ENCODE data around the gene MPL. TPM values are rescaled to one million over a fixed set of nuclear protein-coding genes. Genes with fewer than 3 reads are reported as not detected.
A peak's percentile ranks its signal among the peaks of the same experiment; 100 is the strongest.

Gene MPL
- total RNA-seq, 1 donor = not detected

DNA sequence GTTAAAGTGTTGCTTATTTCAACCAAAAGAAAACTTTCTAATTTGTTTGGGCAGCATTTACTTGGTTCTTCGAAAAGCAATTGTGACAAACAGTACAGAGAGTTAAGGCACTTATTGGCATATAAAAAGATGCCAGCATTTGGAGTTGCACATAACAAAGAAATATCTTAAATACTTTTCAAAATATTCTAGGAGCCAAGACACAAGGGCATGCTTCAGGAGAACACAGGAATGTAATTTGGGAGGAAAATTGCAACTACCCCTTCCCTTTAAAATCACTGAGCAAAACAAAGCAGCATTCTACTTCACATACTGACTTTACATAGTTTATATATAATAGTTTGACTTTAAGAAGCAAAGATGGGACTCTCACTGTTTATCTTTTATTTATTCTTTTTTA is 41.4 kb upstream of the MPL start:
- Histone ChIP-seq H4K20me1 (ENCODE audit: insufficient read depth, low read length) (no peaks in the 10 kb centered on the region), H3K4me2 (ENCODE audit: insufficient read depth, low read length) (no peak overlapping the region), H3K9me3 (ENCODE audit: low read depth, low read length) (no peaks in the 10 kb centered on the region), H3K79me2 (ENCODE audit: insufficient read depth, low read length) (no peaks in the 10 kb centered on the region), H3K4me3 (ENCODE audit: insufficient read depth, low read length) (no peak overlapping the region), H3K27ac (ENCODE audit: low read depth, low read length) (no peak overlapping the region), H3K4me1 (ENCODE audit: insufficient read depth, low read length) (peaks cover 22% of the 10 kb centered on the region), H2AFZ (ENCODE audit: low read length) (no peak overlapping the region), H3K27me3 (ENCODE audit: insufficient read depth, low read length) (no peaks in the 10 kb centered on the region), H3K36me3 (ENCODE audit: insufficient read depth, low read length) (no peaks in the 10 kb centered on the region)
- no peak for DNase-seq (ENCODE audit: insufficient read length, low spot score, missing footprints)
- TF ChIP-seq CTCF (IDR thresholded peaks at IDR 0.05; ENCODE audit: extremely low read depth, low read depth, low read length) = no peak

- Histone ChIP-seq H4K20me1 (ENCODE audit: insufficient read depth, low read length) (no peaks in the 10 kb centered on the region), H3K9me3 (ENCODE audit: low read depth, low read length) (no peaks in the 10 kb centered on the region), H3K27ac (ENCODE audit: low read depth, low read length) (no peak overlapping the region), H3K27me3 (ENCODE audit: insufficient read depth, low read length) (no peaks in the 10 kb centered on the region), H3K4me3 (ENCODE audit: insufficient read depth, low read length) (no peak overlapping the region), H3K36me3 (ENCODE audit: insufficient read depth, low read length) (no peaks in the 10 kb centered on the region), H3K4me1 (ENCODE audit: insufficient read depth, low read length) (peaks cover 28% of the 10 kb centered on the region), H2AFZ (ENCODE audit: low read length) (no peak overlapping the region), H3K4me2 (ENCODE audit: insufficient read depth, low read length) (no peak overlapping the region), H3K79me2 (ENCODE audit: insufficient read depth, low read length) (no peaks in the 10 kb centered on the region)
- TF ChIP-seq CTCF (IDR thresholded peaks at IDR 0.05; ENCODE audit: extremely low read depth, low read depth, low read length) = no peak
- no peak for DNase-seq (ENCODE audit: insufficient read length, low spot score, missing footprints)
Observed at GRCh38 chr1:43298055-43298454, 39.6 kb upstream of the MPL start.

- H4K20me1 ChIP-seq (ENCODE audit: insufficient read depth, low read length) = no peaks in the 10 kb centered on the region
- no peaks in the 10 kb centered on the region for H3K79me2 ChIP-seq (ENCODE audit: insufficient read depth, low read length)
- H3K9me3 ChIP-seq (ENCODE audit: low read depth, low read length) = no peaks in the 10 kb centered on the region
- no peak overlapping the region for H3K4me2 ChIP-seq (ENCODE audit: insufficient read depth, low read length)
- peaks cover 29% of the 10 kb centered on the region for H3K4me1 ChIP-seq (ENCODE audit: insufficient read depth, low read length)
- no peak for TF ChIP-seq CTCF (IDR thresholded peaks at IDR 0.05; ENCODE audit: extremely low read depth, low read depth, low read length)
- H2AFZ ChIP-seq (ENCODE audit: low read length) = no peak overlapping the region
- DNase-seq (ENCODE audit: insufficient read length, low spot score, missing footprints) = no peak
- no peak overlapping the region for H3K4me3 ChIP-seq (ENCODE audit: insufficient read depth, low read length)
- H3K27ac ChIP-seq (ENCODE audit: low read depth, low read length) = no peak overlapping the region
- H3K27me3 ChIP-seq (ENCODE audit: insufficient read depth, low read length) = no peaks in the 10 kb centered on the region
- H3K36me3 ChIP-seq (ENCODE audit: insufficient read depth, low read length) = no peaks in the 10 kb centered on the region
Observed at GRCh38 chr1:43299101-43299500, 38.5 kb upstream of the MPL start.

DNA sequence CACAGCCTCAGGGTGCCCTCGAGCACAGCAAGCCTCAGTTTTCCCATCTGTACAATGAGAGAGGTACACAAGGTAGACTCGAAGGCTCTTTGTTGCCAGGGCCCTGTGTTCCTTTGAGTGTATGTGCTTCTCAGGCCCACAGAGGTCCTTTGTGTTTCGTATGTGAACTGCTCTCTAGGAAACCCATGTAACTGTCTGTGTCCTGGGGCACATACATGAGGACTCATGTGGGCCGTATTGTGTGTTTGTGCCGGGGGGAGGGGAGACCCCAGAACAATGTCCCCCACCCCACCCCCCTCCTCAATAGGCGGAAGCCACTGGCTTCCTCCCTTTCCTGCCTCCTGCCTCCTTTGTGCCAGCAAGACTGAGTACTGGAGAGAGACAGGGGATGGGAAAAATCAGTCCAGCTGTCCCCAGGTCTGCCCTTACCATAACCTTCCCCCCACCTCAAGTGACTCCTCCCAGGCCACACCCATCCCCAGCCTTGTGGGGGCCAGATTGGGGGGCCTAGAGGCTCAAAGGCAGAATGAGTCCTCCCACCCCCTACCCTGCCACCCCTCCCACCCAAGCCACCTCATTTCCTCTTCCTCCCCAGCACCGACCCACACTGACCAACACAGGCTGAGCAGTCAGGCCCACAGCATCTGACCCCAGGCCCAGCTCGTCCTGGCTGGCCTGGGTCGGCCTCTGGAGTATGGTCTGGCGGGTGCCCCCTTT is 37.1 kb upstream of the MPL start, which contains the start of gene TIE1:
Gene TIE1, plus strand, starts transcription at position 605 of the 717 bp plus-strand sequence. Its CDS starts 90 bp downstream, at position 695.
- Histone ChIP-seq H3K27ac (ENCODE audit: low read depth, low read length) (no peak within 1 kb of the TSS), H4K20me1 (ENCODE audit: insufficient read depth, low read length) (no peaks in the 10 kb centered on the region), H3K4me2 (ENCODE audit: insufficient read depth, low read length) (no peak within 1 kb of the TSS), H3K9me3 (ENCODE audit: low read depth, low read length) (no peaks in the 10 kb centered on the region), H3K79me2 (ENCODE audit: insufficient read depth, low read length) (no peaks in the 10 kb centered on the region), H2AFZ (ENCODE audit: low read length) (no peak within 1 kb of the TSS), H3K36me3 (ENCODE audit: insufficient read depth, low read length) (no peaks in the 10 kb centered on the region), H3K4me3 (ENCODE audit: insufficient read depth, low read length) (no peak within 1 kb of the TSS), H3K4me1 (ENCODE audit: insufficient read depth, low read length) (peaks cover 16% of the 10 kb centered on the region), H3K27me3 (ENCODE audit: insufficient read depth, low read length) (no peaks in the 10 kb centered on the region)
- DNase-seq (ENCODE audit: insufficient read length, low spot score, missing footprints) = peak; percentile 49
- no peak for TF ChIP-seq CTCF (IDR thresholded peaks at IDR 0.05; ENCODE audit: extremely low read depth, low read depth, low read length)
